HL-60 (cell line): Measurements from ENCODE around the gene TCTA.

Experiments used
- DNase-seq, 2 experiments: peaks; one replicate each; pipeline ENCODE4 v3.0.0-alpha.2; 2010 to 2020; ENCODE audit warnings: low read depth in 1 of 2, low spot score in 1 of 2
- H3K27ac ChIP-seq: fragments of 250-450 bp; sonication (Bioruptor Pico); replicated peaks from 2 replicates; pipeline ENCODE4 v1.5.1; 2020; ENCODE audit warnings: mild to moderate bottlenecking, moderate library complexity
- H3K27me3 ChIP-seq: fragments of 250-450 bp; sonication (Bioruptor Pico); 2 replicates; pipeline ENCODE4 v1.5.1; 2021; ENCODE audit warnings: mild to moderate bottlenecking, moderate library complexity; ENCODE audit not compliant: insufficient read depth, poor library complexity, severe bottlenecking
- H3K4me3 ChIP-seq: replicated peaks from 2 replicates; pipeline ENCODE4 v1.5.1; 2011; ENCODE audit warnings: mild to moderate bottlenecking, control low read depth, low read length; ENCODE audit not compliant: insufficient read depth
- GABPA ChIP-seq: IDR thresholded peaks from 2 replicates; pipeline ENCODE4 v1.6.1; 2012; ENCODE audit warnings: low read depth
- POLR2AphosphoS5 ChIP-seq: IDR thresholded peaks from 2 replicates; pipeline ENCODE4 v1.6.1; 2012; ENCODE audit warnings: low read depth
- SPI1 ChIP-seq: IDR thresholded peaks from 2 replicates; pipeline ENCODE4 v1.6.1; 2012; ENCODE audit warnings: low read depth, mild to moderate bottlenecking, borderline replicate concordance
- long read RNA-seq: library from polyadenylated mRNA; unstranded; transcript quantifications from one replicate; pipeline ENCODE4 v2.0.0, GENCODE V29; 2020
- TF ChIP-seq, protein P1 (sequence below): IDR thresholded peaks from 2 replicates; pipeline ENCODE4 v1.6.1; 2012; ENCODE audit warnings: low read depth; ENCODE audit not compliant: insufficient replicate concordance
- TF ChIP-seq, protein P2 (sequence below): IDR thresholded peaks from one replicate; pipeline ENCODE4 v1.5.1; 2011; ENCODE audit warnings: low read length, control low read depth, inconsistent platforms; ENCODE audit not compliant: insufficient read depth

Gene TCTA, protein sequence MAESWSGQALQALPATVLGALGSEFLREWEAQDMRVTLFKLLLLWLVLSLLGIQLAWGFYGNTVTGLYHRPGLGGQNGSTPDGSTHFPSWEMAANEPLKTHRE
- long read RNA-seq, transcript TCTA-201 (3 exons, 2,146 nt), result major isoform, 11 of 15 reads
- long read RNA-seq, partial matches to known transcripts, result 0 of 15 reads
- long read RNA-seq, other reads (novel, unspliced or antisense), result 0 of 15 reads

DNA sequence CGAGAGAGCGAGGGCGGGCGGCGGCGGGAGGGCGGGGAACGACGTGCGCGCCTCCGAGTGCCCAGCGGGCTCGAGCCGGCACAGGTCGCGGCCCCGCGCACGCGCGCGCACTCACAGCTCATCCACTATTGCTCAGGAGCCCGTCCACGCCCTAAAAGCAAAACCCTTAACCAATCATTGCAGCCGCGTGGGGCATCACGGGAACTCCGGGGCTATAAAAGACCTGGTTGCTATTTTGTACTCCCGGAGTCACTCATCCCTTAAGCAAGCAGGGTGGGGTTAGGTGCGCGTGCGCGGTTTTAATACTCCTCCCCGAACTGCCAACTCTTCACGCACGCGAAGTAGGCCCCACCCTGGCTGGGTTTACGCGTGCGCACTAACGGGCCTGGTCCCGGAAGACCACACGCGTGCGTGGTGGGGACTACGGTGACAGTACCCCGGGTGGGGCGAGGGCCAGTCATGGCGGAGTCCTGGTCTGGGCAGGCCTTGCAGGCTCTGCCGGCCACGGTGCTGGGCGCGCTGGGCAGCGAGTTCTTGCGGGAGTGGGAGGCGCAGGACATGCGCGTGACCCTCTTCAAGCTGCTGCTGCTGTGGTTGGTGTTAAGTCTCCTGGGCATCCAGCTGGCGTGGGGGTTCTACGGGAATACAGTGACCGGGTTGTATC is at the start of gene TCTA, which contains the start of gene RHOA:
TCTA (plus strand) TSS at position 456 of the 664 bp plus-strand sequence; CDS start at position 460, 4 bp downstream.
RHOA (minus strand) TSS at position 9 of the 664 bp plus-strand sequence. CDS start 36,387 bp downstream, outside the sequence.
- TF ChIP-seq GABPA, result no peak
- peak; percentile 98 for TF ChIP-seq POLR2AphosphoS5
- TF ChIP-seq, protein P1, sequence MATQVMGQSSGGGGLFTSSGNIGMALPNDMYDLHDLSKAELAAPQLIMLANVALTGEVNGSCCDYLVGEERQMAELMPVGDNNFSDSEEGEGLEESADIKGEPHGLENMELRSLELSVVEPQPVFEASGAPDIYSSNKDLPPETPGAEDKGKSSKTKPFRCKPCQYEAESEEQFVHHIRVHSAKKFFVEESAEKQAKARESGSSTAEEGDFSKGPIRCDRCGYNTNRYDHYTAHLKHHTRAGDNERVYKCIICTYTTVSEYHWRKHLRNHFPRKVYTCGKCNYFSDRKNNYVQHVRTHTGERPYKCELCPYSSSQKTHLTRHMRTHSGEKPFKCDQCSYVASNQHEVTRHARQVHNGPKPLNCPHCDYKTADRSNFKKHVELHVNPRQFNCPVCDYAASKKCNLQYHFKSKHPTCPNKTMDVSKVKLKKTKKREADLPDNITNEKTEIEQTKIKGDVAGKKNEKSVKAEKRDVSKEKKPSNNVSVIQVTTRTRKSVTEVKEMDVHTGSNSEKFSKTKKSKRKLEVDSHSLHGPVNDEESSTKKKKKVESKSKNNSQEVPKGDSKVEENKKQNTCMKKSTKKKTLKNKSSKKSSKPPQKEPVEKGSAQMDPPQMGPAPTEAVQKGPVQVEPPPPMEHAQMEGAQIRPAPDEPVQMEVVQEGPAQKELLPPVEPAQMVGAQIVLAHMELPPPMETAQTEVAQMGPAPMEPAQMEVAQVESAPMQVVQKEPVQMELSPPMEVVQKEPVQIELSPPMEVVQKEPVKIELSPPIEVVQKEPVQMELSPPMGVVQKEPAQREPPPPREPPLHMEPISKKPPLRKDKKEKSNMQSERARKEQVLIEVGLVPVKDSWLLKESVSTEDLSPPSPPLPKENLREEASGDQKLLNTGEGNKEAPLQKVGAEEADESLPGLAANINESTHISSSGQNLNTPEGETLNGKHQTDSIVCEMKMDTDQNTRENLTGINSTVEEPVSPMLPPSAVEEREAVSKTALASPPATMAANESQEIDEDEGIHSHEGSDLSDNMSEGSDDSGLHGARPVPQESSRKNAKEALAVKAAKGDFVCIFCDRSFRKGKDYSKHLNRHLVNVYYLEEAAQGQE, result peak; percentile 53
- H3K4me3 ChIP-seq, result peak within 1 kb of the TSS; percentile 84
- no peaks in the 10 kb centered on the region for H3K27me3 ChIP-seq
- peak; percentile 99 to 100 for DNase-seq
- H3K27ac ChIP-seq, result peak within 1 kb of the TSS; percentile 89

DNA sequence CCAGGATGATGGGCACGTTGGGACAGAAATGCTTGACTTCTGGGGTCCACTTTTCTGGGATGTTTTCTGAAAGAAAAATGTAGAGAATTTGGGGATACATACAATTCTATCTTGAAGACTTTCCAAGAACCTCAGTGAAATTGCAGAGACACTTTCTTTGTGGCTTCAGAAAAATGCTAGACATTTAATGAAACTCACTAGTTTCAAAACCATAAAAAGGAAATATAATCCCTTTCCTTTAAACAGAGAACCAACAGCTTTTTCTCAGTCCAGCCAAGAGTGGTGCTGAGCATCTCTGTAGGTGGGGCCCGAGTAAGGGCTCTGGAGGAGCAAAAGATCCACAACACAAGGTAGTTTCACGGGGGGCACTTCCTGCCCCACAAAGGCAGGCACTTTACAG is 49.7 kb upstream of the TCTA start:
- Histone ChIP-seq H3K27ac (no peak overlapping the region), H3K4me3 (no peak overlapping the region), H3K27me3 (no peaks in the 10 kb centered on the region)
- TF ChIP-seq SPI1 (no peak), POLR2AphosphoS5 (no peak), GABPA (no peak)
- TF ChIP-seq, protein P1, result no peak
- TF ChIP-seq, protein P2, sequence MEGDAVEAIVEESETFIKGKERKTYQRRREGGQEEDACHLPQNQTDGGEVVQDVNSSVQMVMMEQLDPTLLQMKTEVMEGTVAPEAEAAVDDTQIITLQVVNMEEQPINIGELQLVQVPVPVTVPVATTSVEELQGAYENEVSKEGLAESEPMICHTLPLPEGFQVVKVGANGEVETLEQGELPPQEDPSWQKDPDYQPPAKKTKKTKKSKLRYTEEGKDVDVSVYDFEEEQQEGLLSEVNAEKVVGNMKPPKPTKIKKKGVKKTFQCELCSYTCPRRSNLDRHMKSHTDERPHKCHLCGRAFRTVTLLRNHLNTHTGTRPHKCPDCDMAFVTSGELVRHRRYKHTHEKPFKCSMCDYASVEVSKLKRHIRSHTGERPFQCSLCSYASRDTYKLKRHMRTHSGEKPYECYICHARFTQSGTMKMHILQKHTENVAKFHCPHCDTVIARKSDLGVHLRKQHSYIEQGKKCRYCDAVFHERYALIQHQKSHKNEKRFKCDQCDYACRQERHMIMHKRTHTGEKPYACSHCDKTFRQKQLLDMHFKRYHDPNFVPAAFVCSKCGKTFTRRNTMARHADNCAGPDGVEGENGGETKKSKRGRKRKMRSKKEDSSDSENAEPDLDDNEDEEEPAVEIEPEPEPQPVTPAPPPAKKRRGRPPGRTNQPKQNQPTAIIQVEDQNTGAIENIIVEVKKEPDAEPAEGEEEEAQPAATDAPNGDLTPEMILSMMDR, result no peak
- DNase-seq, result no peak

DNA sequence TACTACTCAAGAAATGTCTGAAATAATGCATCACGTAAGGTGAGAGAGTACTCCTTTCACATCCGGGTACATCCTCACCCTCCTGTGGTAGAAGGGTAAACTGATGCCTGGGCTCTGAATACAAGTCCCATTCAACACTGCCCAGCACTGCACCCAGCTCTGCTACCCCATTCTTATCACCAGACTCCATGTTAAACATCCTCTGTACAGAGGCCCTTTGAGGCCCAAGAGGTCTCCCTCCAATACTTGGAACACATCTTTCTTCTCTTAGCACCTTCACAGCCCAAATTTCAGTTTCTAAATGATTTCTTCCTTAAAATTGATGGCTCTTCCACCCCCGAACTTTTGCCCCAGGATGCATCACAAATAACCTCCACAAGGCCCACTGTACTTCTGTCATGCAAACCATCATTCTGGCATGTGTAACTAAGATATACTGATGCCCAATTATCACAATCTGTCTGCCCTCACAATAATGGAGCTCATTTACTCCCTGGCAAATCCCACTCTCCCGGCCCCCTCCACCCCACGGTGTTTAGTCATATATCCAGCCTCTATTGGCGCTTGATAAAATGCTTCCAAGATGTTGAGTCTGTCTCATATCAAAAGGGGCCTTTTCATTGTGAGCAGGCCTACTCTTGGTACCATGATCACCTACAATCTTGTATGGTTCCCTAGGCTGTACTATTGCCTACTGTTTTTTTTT is 41.5 kb upstream of the TCTA start:
- DNase-seq, result no peak
- TF ChIP-seq, protein P1, result no peak
- TF ChIP-seq SPI1 (no peak), POLR2AphosphoS5 (no peak)

DNA sequence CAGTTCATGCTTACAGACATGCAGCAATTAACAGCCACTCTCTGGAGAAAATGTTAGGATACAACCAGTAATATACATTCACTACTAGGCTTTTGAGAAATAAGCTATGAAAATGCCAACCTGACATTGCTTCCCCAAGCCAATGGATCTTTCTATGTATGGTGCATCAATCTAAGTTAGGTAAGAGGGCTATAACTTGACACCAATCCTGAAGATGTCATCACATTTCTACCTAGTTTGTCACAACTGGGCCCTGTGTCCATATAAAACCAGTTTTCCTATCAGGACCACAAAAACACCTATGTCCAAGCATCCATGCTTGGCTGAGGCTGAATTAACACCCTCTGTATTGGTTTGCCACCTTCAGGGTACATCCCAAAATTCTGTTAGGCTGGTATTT is 40.3 kb upstream of the TCTA start:
- Histone ChIP-seq H3K27ac (no peak overlapping the region), H3K4me3 (no peak overlapping the region), H3K27me3 (no peaks in the 10 kb centered on the region)
- TF ChIP-seq, protein P1, result no peak
- no peak for TF ChIP-seq SPI1
- no peak for TF ChIP-seq GABPA
- no peak for TF ChIP-seq POLR2AphosphoS5
- TF ChIP-seq, protein P2, result no peak
- DNase-seq, result no peak

More for the DNA sequence above, 41.5 kb upstream of the TCTA start:
- Histone ChIP-seq H3K27ac (no peak overlapping the region), H3K27me3 (no peaks in the 10 kb centered on the region), H3K4me3 (no peak overlapping the region)
